HG03558 (cell line): ENCODE measurements around the gene IKZF1.

ENCODE experiments used
- ATAC-seq: cut with Tn5 transposase; IDR thresholded peaks from one replicate; pipeline ENCODE4 v1.9.1; 2021; ENCODE audit warnings: moderate number of reproducible peaks; ENCODE audit not compliant: unreplicated experiment; ENCODE audit errors: extremely low read depth

Gene IKZF1

DNA sequence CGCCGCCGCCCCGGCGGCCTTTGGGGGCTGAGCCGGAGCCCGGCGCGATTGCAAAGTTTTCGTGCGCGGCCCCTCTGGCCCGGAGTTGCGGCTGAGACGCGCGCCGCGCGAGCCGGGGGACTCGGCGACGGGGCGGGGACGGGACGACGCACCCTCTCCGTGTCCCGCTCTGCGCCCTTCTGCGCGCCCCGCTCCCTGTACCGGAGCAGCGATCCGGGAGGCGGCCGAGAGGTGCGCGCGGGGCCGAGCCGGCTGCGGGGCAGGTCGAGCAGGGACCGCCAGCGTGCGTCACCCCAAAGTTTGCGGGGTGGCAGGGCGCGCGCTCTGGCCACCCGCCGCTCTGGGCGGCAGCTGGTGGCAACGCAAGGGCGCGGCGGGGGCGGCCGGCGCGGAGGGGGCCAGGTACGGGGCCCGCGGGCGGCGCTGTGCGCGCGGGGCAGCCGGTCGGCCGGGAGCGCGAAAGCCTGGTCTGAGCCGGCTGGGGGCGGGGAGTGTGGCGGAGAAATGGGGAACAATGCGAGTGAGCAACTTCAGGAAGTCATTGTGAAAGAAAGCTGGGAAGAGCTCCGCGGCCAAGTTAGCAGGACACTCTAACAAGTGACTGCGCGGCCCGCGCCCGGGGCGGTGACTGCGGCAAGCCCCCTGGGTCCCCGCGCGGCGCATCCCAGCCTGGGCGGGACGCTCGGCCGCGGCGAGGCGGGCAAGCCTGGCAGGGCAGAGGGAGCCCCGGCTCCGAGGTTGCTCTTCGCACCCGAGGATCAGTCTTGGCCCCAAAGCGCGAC lies at the start of gene IKZF1:
IKZF1 (plus strand) TSS at position 588 of the 782 bp plus-strand sequence. CDS start 14,346 bp downstream, outside the sequence.
- no peak for ATAC-seq

DNA sequence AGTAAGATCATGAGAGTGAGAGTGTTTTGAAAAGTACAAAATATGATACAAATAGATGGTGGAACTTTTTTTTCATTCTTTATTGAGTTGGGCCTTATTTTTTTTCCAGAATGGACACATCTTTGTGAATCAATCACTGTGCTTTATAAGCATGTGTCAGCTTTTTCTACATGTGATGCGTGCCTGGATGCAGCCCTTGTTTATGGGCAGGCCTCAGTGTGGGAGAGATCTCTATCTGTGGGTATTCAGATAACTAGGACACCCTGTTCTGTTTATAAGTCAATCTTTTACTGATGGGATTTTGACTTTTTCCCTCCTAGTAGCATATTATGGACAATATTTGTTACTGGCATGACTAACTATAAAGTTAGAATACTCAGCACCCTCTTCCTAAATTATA lies 42.9 kb upstream of the IKZF1 start:
- ATAC-seq = no peak

DNA sequence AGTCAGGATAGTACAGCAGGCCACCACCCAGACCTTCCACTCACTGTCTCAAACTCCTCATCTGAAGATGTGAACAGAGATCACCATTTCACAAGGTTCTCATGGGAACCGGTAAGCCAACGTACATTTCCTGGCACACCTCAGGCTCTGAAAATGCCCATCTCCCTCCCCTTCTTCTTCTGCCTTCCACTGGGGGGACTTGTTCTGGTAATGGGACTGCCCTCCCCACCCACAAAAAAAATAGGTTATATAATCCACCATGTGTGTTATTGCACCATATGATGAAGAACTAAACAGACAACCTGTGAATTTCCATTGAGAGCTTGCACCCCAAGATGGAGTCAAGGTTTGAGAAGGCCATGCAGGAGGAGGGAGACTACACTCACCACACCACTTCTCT lies 42.1 kb upstream of the IKZF1 start:
- peak; percentile 2 for ATAC-seq

DNA sequence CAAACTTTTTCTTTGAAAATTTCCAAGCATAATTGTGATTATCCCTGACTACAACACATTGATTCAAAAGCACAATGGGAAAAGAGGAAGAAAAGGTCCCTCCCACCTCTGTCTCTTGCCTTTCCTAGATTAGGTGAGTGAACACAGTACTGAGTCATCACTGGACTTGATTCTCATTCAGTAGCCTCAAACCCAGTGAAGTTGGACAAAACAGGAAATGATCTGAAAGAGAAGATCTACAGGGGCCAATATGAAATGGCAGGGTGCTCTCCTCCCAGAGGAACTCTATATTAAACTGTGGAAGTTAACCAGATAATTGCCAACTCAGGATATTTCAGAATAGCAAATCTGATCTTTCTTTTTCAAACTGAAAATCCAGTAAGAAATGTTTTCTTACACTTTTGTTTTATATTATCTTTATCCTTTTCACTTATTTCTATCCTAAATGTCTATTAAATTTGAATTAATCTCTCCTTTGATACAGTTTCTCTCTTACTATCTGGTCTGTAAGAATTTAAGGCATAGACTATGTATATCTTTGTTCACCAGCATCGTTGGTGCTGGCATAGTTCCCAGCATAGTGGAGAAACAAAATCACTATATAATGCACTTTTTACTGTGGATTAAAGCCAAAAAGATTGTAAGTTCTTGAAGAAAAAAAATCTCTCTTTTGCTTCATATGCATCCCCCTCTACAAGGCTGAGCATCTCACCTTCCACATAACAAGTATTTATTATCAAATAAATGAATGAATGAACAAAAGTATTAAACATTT lies 41.4 kb upstream of the IKZF1 start:
- ATAC-seq = peak; percentile 42

DNA sequence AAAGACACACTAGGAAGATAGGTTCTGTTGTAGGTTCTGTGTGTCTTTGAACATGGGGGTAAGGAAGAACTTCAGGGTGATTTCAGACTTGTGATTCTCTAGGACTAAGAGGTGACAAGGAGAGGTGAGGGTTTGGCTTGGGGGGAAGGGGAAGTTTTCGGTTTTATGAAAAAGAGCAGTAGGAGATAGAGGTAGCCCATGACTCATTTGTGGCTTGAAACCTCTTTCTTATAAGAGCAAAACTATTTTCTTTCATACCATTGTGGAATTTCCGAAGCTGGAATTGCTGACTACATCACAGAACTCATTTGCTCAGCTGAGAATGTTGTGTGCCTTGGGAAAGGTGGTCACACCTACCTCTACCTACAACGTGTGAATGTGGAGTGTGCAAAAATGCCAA lies 39.6 kb upstream of the IKZF1 start:
- ATAC-seq = no peak

DNA sequence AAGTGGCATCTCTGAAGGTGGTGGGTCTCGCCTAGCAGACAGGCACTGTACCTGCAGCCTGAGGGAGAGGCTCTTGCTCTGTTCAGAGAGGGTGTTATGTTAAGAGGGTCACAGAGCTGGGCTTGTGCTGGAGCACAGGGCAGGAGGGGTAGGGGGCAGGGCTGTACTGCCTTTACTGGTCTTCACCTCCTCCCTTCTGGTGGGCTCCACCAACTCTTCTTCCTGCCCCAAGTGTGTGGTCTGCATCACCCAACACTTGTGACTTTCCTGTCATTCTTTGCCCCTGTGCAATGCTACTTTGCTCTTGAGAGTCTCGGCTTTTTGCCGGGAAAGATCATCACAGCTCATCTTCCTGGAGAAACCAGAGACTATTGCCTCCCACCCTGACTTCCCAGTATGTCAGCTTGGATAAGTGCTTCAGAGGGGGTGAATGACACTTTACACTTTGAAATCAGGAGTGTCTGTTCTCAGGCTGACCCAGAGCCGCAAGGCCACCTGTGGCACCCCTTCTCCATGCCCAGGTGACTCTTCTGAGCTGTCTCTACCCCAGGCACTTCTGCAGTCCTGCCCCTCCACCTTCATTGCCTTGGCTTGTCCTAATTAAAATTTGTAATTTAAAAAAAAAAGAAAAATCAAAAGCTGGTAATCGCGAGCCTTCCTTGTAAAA lies 38.4 kb upstream of the IKZF1 start:
- no peak for ATAC-seq

DNA sequence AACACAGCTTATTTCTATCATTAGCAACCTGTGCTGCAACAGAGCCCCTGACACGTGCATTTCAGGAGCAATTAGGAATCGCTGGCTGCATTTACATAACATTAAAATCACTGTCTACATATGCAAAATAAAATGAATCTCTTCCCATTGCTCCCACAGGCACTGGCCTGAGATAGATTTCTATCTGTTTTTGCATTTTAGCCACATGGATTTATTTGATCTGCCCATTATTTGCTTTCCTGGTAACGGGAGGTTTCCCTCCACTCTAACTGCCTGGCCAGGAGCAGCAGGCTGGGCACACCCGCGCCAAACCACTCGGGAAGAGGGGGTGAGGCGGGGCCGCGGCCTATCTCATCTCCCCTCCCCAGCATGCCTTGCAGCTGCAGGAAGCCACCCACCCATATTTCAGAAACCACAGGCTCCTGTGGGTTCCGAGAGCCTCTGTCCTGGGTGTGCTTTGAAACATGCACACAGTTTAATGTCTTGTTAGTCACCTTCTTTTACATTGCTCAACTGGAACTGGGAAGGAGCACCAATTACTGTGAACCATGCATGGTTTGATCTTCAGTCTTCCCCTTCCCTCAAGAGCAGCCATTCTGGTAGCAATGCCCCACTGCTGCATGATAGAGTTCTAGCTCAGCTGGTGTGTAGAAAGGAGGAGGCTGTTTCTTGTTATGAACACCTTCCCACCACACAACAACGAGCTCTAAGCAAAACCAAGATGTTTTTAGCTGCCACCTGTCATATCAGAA lies 37.7 kb upstream of the IKZF1 start:
- peak; percentile 28 for ATAC-seq

DNA sequence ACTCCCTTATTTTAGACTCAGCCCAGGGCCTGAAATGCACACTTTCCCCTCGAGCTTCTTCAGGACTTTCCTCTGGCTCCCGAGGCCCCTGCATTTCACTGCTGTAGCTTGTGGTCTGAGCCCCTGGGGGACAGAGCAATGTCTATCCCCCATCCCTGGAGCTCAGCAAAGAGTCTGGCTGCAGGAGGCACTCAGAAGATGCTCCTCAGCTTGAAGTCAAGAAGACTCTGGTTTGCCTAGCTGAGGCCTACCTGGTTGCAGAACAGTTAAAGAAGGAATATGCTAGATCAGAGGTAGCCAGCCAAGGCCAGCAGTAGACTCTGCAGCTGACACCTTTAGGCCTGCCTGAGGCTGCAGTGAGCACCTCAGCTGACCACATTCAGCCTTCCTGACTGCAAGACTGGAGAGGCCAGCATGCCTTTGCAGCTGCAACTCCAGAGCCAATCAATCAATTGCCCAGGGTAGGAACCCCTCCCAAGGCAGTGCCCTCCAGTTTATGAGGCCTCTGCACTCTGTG lies 36.9 kb upstream of the IKZF1 start:
- ATAC-seq = no peak

DNA sequence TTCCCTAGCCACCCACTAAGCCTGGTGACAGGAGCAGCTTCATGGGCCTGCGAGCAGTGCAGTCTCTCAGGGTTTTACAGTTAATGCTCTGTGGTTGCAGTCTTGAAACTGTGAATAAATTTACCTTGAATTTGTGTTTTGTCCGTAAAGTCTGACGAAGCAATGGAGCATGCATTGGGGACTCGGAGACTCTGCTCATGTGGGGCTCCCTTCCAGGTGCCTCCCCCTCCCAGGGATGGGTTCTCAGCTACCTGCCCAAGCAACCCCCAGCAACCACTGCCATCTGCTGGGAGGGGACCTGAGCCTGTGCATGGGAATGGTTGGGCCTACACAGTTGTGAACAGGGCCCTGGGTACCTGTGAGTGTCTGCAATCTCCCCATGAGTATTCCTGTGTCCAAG lies 36.3 kb upstream of the IKZF1 start:
- no peak for ATAC-seq

DNA sequence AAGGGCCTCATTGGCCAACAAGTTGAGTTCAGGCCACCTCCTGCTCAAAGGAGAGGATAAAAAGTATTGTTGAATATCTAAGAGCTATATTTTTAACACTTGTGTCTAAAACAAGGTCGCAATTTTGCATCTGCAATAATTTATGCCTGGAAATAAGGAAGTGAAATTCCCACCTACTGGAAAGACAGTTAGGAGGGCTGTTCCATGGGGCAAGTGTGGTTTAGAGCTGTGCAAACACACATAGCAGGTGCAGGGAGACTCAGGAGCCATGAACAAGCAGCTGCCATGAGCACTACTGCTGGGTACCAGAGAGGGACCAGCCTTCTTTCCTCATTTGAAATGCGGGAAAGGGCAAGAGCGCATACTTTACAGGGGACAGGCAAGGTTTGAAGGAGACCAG lies 35.5 kb upstream of the IKZF1 start:
- no peak for ATAC-seq

DNA sequence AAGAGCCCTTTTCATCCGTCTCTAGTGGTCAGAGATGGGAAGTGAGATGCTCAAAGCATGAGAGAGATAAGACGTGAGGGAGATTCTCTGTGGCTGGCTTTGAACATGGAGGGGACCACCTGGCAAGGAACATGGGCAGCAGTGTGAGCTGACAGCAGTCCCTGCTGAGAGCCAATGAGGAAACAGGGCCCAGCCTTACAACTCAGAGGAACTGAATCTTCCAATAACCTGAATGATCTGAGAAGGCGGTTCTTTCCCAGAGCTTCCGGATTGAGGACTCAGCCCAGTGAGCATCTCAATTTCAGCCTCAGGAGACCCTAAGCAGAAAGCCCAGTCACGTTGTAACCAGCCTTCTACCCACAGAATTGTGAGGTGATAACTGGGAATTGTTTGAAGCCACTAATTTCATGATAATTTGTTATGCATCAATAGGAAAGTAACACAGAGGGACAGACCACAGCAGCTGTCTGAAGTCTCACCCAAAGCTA lies 33.9 kb upstream of the IKZF1 start:
- peak; percentile 16 for ATAC-seq

DNA sequence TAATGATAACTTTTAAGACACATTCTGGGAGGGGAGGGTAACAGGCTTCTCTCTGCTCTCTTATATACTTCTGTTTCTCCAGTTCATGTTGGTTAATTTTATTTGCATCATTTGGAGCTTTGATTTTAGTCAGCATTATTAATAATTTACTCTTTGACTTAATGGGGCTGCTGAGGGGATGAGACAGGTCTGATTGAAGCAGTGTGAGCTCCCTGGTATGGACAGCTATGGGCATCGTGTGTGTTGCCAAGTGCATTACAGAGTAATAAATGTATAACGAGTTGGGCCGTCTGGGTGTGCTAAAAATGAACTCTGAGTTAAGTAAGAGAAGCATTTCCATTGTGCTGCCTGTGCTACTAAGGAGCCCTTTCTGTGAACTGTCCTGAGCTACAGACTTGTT lies 31.7 kb upstream of the IKZF1 start:
- ATAC-seq = no peak

DNA sequence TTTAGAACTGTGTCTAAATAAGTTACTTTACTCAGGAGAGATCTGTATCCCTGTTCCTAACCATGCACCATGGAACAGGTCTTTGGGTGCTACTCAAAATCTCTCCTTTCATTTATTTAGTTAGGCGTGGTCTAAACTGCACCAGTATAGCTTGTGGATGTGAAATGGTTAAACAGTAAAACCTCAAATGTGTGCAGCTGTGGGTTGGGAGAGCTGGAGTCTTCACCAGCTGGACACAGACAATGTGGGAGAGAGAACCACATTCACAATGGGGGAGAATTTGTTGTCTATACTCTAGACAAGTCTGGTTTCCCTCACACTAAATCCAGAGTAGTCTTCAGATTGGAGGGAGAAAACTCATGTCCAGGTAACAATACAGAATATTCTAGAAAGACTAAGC lies 31.2 kb upstream of the IKZF1 start:
- no peak for ATAC-seq

DNA sequence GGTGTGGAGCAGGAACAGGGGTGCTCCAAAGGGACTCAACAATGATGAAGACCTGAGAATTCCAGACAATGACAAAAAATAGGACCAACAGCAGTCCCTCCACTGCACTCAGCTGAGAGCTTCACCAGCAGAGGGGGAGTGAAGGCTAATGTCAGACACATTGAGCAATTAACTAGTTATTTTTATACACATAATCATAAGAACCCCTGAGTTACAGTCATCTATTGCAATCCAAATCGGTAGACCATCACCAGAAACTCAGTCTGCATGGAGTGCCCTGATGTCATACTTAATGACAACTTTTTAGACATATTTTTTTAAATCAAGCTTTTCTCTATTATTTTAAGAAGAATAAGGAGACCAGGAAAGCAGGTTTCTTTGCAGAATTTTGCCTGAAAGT lies 30.6 kb upstream of the IKZF1 start:
- no peak for ATAC-seq

DNA sequence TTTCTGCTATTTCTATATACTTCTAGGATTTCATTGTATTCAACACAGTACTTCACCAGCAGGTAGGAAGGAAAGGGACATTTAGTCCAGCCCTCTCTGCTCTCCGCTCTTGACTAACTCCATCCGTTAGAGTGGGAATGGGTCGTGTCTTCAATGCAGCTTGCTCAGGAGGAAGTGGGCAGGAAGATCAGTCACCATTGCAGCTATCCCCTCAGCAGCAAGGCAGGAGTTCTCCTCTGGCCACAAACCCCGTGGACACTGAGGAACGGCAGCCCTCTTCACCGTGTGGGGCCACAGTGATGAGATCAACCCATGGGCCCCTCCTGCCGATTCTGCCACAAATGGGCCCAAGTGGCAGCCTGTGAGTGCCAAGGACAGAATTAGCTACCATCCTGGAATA lies 30.2 kb upstream of the IKZF1 start:
- no peak for ATAC-seq

DNA sequence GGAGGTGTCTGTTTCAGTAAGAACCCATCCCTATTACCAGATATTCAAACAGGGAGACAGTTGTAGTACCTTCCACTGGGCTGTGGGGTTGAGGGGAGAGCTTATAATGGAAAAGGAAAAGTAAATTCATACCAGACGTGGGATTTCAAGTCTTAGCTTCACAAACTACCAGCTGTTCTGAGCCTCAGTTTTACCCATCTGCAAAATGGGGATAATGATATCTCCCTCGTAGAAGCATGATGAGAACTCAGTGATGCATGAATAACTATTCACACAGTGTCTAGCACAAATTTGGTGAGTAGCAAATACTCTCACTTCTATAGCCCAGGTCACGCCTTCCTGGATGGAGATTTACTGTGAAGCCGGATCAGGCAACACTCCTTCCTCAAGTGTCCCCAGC lies 29.1 kb upstream of the IKZF1 start:
- no peak for ATAC-seq

DNA sequence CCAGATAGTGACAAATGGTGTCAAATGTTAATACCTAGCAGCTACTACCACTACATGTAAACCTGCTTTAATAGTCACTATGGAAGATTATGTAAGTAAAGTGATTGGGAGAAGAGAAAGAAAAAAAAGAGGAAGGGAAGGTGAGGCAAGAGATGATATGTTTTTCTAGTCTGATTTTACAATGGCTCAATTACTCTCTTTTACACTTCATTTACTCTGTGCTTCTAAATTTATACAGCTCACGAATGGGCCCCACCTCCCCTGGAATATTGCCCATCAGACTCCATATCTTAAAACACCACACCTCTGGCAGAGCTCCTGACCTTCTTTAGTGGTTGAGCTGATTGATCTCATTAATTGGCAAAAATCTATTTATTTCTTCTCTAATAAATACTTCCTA lies 28.0 kb upstream of the IKZF1 start:
- no peak for ATAC-seq

DNA sequence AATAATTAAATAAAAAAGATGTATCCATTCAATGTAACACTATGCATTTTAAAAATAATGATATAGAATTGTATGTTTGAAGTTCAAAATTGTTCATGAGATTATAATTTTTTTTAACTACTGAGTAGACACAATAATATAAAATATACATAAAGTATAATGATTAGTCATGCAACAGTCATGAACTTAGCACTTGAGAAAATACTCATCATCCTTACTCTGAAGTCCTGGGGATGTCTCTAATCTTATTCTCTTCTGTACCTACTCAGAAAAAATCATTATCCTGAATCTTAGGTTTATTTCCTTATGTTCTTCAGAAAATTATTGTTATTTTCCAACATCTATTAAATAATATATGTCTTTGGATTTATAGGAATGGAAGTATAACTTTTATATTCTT lies 26.4 kb upstream of the IKZF1 start:
- no peak for ATAC-seq

DNA sequence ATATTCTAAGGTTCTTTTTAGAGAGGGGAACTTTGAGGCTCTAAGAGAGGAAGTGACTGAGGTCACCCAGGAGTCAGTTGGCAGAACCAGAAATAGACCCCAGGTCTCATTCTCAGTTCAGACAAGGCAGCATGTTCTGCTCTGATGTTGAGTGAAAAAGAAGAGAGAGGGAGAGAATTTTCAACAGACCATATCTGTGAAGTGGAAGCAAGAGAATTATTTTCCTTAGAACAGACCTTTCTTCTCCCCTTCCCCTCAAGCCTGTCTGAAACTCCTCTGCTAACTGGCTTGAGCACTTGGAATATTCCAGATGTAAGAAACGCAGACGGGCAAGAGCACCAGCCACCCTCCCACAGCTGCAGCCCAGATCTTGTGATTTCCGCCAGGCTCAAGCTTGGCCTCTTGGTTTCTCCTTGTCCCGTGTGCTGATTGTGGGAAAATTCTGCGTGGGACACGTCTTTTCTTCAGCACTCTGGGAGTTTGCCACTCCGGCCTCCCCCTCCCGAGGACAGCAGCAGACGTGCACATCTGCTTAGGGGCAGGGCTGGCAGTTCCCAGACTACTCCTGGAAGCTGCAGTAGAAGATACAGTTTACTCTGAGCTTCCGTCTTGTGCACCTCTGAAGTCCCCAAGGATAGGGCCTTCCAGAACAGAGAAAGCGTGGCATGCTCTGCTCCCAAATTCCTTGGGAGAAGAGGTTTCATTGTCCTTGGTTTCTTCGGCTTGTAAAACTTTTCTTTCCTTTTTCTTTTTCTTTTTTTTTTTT lies 22.7 kb upstream of the IKZF1 start:
- peak; percentile 93 for ATAC-seq
